ENCODE results near the gene SEZ6. TPM values are rescaled to one million over a fixed set of nuclear protein-coding genes. Genes with fewer than 3 reads are reported as not detected.

SEZ6 gene
- total RNA-seq, 2 donors from 2014 or later: 0.37 TPM; not detected in 1

GRCh38 chr17:29021226-29021625 lies 15.4 kb upstream of the SEZ6 start:
- DNase-seq: no peak
- Histone ChIP-seq H3K27ac (no peak overlapping the region), H3K4me1 (peaks cover 3% of the 10 kb centered on the region), H3K9ac (ENCODE audit: low read depth in 2 of 2, low read length in 2 of 2) (no peak overlapping the region), H3K36me3 (no peaks in the 10 kb centered on the region), H3K27me3 (peaks cover 10% of the 10 kb centered on the region), H3K9me3 (no peaks in the 10 kb centered on the region), H3K4me3 (no peak overlapping the region)
- TF ChIP-seq CTCF (IDR thresholded peaks at IDR 0.05): no peak
- intact Hi-C loops (cut with DNase I): no loop called here

GRCh38 chr17:29020576-29020975 lies 14.7 kb upstream of the SEZ6 start:
- peaks cover 3% of the 10 kb centered on the region for H3K4me1 ChIP-seq
- no peak overlapping the region for H3K9ac ChIP-seq (ENCODE audit: low read depth in 2 of 2, low read length in 2 of 2)
- TF ChIP-seq CTCF (IDR thresholded peaks at IDR 0.05): no peak
- no peak overlapping the region for H3K4me3 ChIP-seq
- no peaks in the 10 kb centered on the region for H3K36me3 ChIP-seq
- intact Hi-C loops (cut with DNase I): no loop called here
- H3K27me3 ChIP-seq: peaks cover 10% of the 10 kb centered on the region
- DNase-seq: no peak
- no peak overlapping the region for H3K27ac ChIP-seq
- no peaks in the 10 kb centered on the region for H3K9me3 ChIP-seq

- Histone ChIP-seq H3K4me3 (no peak overlapping the region), H3K36me3 (no peaks in the 10 kb centered on the region), H3K27me3 (peaks cover 10% of the 10 kb centered on the region), H3K9me3 (no peaks in the 10 kb centered on the region), H3K9ac (ENCODE audit: low read depth in 2 of 2, low read length in 2 of 2) (no peak overlapping the region), H3K4me1 (peaks cover 3% of the 10 kb centered on the region), H3K27ac (no peak overlapping the region)
- intact Hi-C loops (cut with DNase I): no loop called here
- no peak for DNase-seq
- no peak for TF ChIP-seq CTCF (IDR thresholded peaks at IDR 0.05)
These were observed 13.8 kb upstream of the SEZ6 start for GRCh38 chr17:29019475-29020181.

GRCh38 chr17:29018788-29019474 lies 13.1 kb upstream of the SEZ6 start:
- H3K9ac ChIP-seq (ENCODE audit: low read depth in 2 of 2, low read length in 2 of 2): no peak overlapping the region
- H3K27ac ChIP-seq: no peak overlapping the region
- no peak for DNase-seq
- H3K36me3 ChIP-seq: no peaks in the 10 kb centered on the region
- H3K4me3 ChIP-seq: no peak overlapping the region
- TF ChIP-seq CTCF (IDR thresholded peaks at IDR 0.05): no peak
- H3K27me3 ChIP-seq: peaks cover 10% of the 10 kb centered on the region
- intact Hi-C loops (cut with DNase I): no loop called here
- peaks cover 3% of the 10 kb centered on the region for H3K4me1 ChIP-seq
- H3K9me3 ChIP-seq: no peaks in the 10 kb centered on the region

GRCh38 chr17:29016345-29017210 lies 10.7 kb upstream of the SEZ6 start:
- peaks cover 3% of the 10 kb centered on the region for H3K4me1 ChIP-seq
- H3K4me3 ChIP-seq: no peak overlapping the region
- no peaks in the 10 kb centered on the region for H3K36me3 ChIP-seq
- intact Hi-C loops (cut with DNase I): no loop called here
- no peak overlapping the region for H3K27ac ChIP-seq
- no peak overlapping the region for H3K9ac ChIP-seq (ENCODE audit: low read depth in 2 of 2, low read length in 2 of 2)
- no peak for TF ChIP-seq CTCF (IDR thresholded peaks at IDR 0.05)
- no peaks in the 10 kb centered on the region for H3K9me3 ChIP-seq
- no peak for DNase-seq
- peaks cover 10% of the 10 kb centered on the region for H3K27me3 ChIP-seq
